HG03097 (cell line): ENCODE measurements around the gene CTDSP1.

Experiments used
- ATAC-seq: cut with Tn5 transposase; IDR thresholded peaks from one replicate; pipeline ENCODE4 v1.9.1; 2021; ENCODE audit not compliant: unreplicated experiment, low FRiP score

Gene CTDSP1

GRCh38 chr2:218399391-218400166 is at the start of gene CTDSP1:
TSS of gene CTDSP1 (plus strand) at chr2:218399868. CDS start at chr2:218400091, 223 bp downstream.
- peak; percentile 35 for ATAC-seq

DNA sequence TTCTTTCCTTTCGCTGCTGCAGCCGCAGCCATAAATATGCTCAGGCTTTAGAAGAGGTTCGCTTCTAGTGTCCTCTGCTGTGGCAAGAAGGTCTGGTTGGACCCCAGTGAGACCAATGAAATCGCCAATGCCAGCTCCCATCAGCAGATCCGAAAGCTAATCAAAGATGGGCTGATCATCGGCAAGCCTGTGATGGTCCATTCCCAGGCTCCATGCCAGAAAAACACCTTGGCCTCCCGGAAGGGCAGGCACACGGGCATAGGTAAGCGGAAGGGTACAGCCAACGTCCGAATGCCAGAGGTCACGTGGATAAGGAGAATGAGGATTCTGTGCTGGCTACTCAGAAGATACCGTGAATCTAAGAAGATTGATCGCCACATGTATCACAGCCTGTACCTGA is 45.6 kb upstream of the CTDSP1 start:
- ATAC-seq = no peak

- ATAC-seq = no peak
Observed at GRCh38 chr2:218354850-218355443, 44.7 kb upstream of the CTDSP1 start.

GRCh38 chr2:218357236-218358177 is 42.2 kb upstream of the CTDSP1 start:
- no peak for ATAC-seq

GRCh38 chr2:218360453-218360852 is 39.2 kb upstream of the CTDSP1 start:
- ATAC-seq = no peak

- no peak for ATAC-seq
Observed at GRCh38 chr2:218362606-218363005, 37.1 kb upstream of the CTDSP1 start.

GRCh38 chr2:218363736-218364135 is 35.9 kb upstream of the CTDSP1 start:
- no peak for ATAC-seq

DNA sequence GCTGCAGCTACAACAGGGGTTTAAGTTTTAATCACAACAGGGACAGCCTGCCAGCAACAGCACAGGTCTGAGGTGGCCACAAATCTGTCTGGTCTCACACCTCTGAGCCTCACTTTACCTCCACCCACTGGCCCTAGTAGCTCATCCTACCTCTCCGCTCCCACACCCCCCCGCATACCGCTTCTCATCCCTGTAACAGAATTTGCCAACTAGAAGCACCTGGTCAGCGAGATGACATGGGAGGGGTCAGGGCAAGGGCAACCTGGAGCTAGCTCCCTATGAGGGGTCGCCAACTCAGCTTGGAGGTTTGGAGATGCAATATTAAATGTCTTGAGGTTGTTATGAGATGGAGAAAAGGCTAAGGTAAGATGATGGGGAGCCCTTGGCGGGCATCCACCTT is 35.5 kb upstream of the CTDSP1 start:
- ATAC-seq = no peak

DNA sequence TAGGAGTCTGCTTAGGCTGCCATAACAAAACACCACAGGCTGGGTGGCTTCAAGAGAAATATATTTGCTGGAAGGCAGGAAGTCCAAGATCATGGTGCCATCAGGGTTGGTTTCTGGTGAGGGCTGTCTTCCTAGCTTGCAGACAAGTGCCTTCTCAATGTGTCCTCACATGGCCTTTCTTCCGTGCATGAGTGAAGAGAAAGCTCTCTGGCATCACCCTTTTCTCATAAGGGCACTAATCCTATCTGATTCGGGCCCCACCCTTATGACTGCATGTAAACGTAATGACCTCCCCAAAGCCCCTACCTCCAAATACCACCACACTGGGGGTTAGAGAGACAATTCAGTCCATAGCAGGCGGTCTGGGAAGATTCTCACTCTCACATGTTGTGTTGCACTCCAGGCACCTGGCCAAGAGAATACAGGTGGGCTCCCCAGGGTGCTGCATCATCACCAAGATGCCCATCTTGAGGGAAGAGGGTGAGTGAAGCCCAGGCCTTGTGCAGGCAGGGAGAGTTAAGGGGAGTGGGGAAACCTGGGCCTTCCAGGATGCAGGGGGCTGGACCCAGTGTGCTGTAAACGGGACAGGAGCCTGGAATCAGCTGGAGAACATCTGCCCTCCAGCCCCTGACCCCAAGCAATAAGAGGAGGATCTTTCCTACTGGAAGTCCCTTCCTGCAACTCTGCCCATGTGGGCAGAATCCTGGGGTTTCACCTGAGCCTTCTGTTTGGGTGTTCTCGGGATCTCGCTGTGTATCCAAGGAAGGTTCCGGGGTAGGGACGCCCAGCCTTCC is 32.9 kb upstream of the CTDSP1 start:
- ATAC-seq = no peak

- ATAC-seq = peak; percentile 88
Observed at GRCh38 chr2:218367415-218368149, 32.1 kb upstream of the CTDSP1 start.

- ATAC-seq = no peak
Observed at GRCh38 chr2:218368150-218368528, 31.5 kb upstream of the CTDSP1 start.

DNA sequence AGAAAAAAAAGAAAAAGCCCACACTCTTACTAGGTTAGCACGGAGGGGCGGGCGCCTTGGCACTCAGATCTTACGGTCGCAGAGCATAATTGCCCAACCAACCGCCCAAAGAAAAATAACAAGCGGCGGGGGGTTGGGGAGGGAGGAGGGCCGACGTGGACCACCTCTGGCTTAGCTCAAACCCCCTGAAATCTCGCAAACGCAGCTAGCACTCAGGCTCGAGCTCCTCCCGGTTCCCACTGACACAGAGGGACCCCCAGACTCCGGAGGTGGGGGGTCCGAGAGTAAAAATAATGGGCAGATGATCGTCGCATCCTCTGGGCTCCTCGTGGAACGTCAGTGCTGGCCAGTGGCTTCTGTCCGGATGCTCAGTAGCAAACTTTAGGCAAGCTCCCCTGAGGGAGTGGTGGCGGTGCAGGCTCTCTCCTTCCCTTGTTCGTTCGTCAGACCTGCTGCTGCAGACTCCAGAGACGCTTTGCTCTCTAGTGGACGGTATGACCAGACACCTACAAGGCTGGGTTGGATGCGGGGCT is 31.0 kb upstream of the CTDSP1 start:
- ATAC-seq = no peak

DNA sequence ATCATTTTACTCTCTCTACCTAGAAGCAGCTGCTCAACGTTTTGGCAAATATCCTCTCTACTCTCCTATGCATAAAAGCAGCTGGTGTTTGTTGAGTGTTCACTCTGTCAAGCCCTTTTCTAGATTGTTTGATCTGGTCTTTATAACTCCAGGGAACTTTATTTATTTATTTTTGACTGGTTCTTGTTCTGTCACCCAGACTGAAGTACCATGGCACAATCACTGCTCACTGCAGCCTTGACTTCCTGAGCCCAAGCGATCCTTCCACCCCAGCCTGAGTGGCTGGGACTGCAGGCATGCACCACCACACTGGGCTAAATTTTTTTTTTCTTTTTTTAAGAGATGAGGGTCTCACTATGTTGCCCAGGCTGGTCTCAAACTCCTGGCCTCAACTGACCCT is 30.3 kb upstream of the CTDSP1 start:
- ATAC-seq = no peak

- no peak for ATAC-seq
Observed at GRCh38 chr2:218370410-218371063, 29.1 kb upstream of the CTDSP1 start.

DNA sequence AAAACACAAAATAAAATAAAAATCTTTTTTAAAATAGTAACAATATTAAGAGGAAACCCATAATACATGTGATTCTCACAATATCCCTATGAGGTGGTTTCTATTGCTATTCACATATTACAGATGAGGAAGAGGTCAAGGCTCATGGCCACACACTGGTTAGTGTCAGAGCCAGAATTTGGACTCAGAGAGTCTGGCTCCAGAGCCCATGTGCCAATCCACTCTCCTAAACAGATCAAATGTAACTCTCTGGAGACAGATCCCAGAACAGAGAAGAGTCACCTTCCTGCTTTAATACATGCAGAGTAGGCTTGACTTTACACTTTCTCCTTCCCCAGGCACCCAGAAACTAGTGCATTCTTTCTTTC is 27.7 kb upstream of the CTDSP1 start:
- ATAC-seq = no peak

DNA sequence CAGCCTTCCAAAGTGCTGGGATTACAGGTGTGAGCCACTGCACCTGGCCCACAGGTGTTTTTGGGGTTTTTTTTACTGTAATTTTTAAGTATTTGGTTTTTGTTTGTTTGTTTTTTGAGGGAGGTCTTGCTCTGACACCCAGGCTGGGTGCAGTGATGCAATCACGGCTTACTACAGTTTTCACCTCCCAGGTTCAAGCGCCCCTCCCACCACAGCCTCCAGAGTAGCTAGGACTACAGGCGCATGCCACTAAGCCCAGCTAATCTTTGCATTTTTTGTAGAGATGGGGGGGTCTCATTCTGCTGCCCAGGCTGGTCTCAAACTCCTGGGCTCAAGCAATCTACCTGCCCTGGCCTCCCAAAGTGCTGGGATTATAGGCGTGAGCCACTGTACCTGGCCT is 24.9 kb upstream of the CTDSP1 start:
- ATAC-seq = no peak

GRCh38 chr2:218375212-218375611 is 24.5 kb upstream of the CTDSP1 start:
- no peak for ATAC-seq

DNA sequence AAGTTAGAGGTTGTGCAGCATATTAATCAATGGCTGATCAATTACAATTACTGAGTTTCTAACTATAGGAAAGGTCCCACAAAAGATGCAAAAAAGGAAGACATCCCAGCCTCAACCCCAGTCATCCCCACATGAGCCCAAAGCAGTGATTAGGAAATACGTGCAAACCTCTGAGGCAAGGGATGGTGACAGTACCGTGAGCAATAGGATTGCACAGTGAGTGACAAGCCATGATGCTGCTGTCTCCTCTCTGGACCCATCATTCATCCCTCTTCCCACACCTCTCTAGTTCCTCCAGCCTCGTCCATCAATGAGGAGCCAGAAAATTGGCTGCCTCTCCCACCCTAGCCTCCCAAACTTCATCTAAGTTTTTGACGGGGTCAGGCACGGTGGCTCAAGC is 21.6 kb upstream of the CTDSP1 start:
- ATAC-seq = no peak

DNA sequence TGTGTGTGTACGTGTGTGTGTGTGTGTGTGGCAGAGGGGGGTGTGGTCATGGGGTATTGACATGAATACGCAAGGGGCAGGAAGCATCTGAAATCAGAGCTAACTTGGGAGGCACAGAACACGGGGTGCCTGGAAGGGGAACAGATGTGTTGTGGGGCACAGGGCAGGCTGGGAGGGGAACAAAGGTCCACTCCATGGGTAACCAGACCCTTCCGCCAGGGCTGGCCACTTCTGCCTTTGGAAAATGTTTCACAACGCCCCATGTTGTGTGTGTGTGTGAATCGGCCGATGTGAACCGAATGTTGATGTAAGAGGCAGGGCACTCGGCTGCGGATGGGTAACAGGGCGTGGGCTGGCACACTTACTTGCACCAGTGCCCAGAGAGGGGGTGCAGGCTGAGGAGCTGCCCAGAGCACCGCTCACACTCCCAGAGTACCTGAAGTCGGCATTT is 17.7 kb upstream of the CTDSP1 start, which contains the start of gene SLC11A1:
Gene SLC11A1 (plus strand): TSS at position 358 of the 451 bp plus-strand sequence. CDS start 96 bp downstream, outside the sequence.
- ATAC-seq = no peak
